ENCODE results near the gene GPR146.
"Not testable (repeated sequence)": the region's sequence is repeated elsewhere in the genome, so short reads cannot be mapped to it uniquely, and the experiment has no call there.

GPR146 gene

DNA sequence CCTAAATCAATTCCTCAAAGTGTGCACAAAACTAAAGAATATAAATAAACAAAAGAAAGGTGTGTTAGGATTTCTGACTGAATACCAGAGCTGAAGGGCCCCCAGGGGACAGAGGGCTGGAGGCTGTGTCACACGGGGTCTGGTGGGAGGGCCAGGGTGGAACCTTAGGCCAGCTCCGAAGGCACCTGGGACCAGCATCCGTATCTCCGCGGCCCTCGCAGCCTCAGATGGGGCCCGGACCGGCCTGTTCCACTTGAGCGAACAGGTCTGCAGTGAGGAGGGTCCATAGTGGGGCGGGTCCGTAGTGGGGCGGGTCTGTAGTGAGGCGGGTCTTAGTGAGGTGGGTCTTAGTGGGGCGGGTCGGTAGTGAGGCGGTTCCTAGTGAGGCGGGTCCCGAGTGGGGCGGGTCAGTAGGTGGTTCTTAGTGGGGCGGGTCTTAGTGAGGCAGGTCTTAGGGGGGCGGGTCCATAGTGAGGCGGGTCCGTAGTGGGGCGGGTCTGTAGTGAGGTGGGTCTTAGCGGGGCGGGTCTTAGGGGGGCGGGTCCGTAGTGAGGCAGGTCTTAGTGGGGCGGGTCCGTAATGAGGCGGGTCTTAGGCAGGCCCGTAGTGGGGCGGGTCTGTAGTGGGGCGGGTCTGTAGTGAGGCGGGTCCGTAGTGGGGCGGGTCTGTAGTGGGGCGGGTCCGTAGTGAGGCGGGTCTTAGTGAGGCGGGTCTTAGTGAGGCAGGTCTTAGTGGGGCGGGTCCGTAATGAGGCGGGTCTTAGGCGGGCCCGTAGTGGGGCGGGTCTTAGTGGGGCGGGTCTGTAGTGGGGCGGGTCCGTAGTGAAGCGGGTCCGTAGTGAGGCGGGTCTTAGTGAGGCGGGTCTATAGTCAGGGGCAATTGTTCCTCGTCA, 15.1 kb downstream of the GPR146 start:
- DNase-seq = peak; percentile 10

DNA sequence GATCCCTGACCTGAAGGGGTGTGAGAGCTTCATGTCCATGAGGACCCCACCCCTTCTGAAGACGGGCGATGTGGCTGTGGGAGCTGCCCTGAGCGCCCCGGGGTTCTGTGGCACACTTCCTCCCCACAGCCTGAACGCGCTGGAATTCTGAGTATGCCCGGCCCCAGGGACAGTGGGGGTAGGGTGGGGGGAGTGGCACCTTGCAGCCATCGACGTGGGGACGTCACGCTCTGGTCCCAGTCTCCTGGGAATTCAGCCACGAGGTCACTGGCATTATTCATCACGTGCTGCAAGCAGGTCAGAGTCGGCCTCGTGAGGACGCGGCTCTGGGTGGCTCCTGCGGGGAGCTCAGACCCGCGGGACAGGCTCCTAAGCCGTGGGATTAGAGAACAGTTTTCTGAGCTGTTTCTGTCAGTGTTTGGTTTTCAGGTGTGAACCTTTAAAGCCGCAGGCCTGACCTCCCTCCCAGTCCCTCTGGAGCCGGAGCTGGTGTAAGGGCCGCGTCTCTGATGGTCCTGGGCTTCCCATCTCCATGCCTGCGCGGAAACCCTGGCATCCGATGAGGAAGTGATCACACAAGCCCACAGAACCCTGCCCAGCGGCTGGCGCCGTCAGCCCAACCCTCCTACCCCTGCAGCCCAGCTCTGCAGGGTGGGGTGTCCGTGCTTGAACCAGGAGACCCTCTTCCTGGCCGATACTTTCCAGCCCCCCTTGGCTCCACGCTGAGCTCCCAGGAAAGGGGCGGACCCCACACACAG, 16.1 kb downstream of the GPR146 start:
- no peak for DNase-seq

DNA sequence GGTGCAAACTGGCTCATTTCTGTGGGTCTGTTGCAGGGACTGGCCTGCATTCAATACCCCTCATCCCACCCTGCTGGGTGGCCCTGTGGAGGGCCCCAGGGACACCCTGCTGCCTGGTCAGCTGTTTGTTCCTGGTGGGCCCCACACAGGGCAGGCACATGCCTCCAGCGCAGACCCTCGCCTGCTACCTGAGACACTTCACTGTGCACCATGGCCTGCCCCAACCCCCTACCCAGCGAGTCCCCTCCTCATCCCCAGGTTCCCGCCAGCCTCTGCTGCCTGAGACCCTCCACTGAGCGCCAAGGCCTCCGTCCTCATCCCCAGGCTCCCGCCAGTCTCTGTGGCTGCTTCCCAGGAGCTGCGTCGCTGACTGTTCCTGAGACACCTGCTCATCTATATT, 16.8 kb downstream of the GPR146 start:
- no peak for DNase-seq

DNA sequence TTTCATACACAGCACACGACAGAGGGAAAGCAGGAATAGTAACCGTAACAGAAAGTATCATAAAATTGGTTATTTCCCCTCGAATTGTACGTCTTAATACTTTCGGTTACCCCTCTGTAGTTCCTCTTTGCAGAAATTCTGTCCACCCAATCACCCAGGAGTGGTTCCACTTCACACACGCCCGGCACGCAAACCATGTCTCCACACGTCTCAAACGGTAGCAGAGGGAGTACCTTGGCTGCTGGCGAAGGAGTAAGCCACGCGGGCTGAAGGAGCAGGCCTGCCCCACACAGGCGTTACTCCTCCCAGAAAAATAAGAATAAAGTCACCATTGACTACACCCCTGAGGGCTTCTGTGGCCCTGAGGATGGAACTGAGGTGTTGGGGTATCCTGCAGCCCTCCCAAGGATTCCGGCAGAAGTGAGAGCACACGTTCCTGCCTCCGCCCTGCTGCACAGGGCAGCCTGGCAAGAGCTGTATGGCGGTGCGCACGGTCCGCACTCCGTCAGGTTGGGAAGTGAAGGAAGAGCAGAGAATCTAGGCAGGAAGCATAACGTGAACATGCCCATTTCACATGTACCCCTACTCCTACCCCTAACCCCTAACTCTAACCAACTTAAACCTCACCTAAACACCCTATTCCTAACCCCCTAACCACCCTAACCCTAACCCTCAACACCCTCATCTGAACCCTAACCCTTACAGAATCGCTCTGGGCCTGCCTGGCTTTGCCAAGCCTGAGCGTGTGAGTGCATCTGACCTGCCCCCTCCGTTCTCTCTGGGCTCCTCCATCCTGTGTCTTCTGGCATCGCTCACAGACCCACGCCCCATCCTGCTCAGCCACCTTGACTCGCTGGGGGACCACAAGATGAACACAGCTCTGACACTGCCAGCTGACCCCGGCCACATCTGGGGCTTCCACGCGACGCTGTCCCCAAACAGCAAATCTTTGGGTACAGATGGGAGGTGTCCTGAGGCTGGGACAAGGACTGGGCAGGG, 18.2 kb downstream of the GPR146 start:
- DNase-seq = no peak

DNA sequence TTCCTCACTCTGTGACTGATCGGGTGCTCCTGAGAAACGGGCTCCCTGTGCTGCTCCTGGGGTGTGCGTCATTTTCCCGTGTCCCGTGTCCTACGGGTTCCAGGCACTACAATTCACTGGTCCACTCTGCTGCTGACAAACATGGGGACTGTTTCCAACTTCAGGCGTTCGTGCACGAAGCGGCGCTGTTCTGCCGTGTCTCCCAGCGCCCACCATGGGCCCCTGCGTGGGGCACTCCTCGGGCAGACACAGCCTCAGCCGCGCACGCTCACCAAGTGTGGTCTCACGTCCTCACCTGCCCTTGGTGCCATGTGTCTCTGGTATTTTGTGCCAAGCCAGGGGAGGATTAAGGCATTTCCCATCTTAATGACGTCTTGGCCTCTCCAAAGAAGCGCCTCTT, 19.0 kb downstream of the GPR146 start:
- no peak for DNase-seq

DNA sequence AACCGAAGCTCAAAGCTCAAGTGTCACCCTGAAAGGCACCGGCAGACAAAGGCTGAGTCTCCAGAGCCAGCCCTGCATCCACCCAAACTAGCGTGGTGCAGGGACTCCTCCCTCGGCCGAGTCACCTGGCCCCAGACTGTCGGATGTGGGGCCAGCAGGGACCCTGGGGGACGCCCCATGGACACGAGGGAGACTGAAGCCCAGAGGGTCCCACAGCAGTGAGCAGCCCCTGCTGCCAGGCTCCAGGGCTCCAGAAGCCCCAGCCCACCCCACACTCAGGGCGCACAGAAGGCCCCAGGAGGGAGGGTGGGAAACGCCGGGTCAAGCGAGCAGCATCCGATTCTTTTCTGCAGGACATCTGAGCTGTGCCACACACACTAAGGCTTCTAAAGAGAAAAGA, 20.2 kb downstream of the GPR146 start:
- no peak for DNase-seq

DNA sequence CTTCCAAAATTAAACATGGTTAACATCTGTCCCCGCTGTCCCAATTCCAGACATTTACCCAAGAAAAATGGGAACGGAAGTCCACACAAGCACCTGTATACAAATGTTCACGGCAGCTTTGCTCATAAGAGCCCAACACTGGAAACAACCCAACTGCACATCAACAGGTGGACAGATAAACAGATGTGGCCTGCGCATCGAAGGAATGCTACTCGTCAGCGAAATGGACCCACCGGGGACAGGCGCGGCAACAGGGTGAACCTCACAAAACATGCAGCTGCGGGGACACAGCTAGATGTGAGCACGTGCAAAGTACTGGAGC, 20.9 kb downstream of the GPR146 start:
- DNase-seq = no peak

DNA sequence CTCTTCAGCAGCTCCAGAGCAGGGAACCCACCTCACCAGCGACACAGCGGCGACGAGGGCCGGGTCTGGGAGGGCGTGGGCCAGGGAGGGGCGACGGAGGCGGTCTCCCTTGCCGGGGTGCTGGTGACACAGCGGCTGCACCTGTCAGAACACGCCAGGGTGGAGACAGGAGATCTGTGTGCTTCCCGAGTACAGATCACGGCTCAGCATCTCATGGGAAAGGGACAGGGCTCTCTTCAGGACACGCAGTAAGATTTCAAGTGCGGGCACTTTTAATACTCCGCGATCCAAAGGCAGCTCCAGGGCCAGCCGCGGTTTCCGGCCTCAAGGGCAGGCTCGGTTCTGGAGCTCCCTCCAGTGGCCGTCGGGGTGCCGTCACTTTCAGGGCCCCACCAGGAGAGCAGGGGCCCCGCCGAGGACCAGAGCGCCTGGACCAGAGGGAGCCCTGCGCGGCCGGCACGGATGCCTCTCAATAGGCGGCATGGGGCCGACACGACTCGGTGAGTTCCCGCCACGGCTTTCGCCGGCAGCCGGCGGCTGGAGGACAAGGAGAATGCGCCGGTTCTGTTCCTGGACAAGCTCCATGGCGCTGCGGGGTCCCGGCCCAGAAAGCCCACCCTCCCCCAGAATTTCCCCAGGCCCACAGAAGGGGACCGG, 21.4 kb downstream of the GPR146 start:
- peak; percentile 67 for DNase-seq

DNA sequence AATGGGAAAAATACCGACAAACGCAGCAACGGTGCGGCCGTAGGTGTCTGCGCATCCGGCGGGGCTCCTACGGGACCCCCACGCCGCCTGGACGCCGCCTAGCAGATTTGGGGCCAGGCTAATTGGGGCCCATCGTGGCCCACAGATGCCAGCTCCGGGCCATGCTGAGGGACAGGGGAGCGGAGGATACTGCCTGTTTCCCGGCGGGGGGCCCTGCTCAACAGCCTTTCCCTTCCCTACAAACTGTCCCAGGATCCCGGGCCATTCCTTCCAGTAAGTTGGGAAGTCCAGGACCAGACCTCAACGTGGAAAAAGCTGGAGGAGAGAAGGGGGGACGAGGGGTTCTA, 21.9 kb downstream of the GPR146 start:
- DNase-seq = no peak

DNA sequence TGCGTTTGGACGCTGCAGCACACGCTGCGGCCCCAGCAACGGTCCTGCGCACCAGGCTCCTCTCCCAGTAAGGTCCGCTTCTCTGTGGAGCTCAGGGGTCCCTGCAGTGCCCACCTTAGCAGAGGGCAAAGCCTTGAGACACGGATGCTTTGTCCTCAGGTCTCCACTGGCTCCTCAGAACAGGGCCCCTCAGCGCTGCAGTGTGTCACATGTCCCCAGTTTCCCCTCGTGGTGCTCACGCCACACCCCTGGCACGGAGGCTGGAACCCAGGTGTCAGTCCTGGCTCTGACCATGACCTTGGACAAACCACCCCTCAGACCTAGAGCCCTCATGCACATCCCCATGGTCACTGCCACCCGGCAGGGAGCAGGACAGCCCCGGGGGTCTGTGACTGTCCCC, 23.7 kb downstream of the GPR146 start:
- no peak for DNase-seq

DNA sequence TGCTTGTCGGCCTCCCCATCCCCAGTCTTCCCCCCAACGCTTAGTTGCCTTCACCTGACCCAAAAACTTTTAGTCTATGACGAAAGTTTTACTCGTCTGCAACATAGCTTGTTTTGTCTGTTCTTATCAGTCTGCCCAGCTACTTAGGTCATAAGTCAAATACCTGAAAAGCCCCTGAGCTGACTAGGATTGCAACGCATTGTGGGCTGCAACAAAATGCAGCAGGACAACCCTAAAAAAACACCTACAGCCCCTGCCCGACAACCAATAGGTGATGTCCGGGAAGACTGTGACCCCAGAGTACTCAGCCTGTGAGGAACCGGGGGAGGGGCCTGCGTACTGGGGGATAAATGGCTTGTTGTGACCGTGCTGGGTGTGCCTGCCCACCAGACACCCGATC, 24.3 kb downstream of the GPR146 start:
- DNase-seq = no peak

DNA sequence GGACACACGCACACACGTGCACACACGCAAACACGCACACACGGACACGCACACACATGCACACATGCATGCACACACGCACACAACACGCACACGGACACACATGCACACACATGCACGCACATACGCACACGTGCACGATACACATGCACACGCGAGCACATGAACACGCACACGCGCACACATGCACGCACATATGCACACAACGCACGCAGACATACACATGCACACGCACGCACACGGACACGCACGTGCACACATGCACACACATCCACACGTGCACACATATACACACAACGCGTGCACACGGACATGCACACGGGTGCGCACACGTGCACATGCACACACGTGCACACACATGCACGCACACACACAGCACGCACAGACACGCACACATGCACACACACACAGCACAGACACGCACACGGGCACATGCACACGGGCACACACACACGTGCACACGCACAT, 26.2 kb downstream of the GPR146 start:
- no peak for DNase-seq

DNA sequence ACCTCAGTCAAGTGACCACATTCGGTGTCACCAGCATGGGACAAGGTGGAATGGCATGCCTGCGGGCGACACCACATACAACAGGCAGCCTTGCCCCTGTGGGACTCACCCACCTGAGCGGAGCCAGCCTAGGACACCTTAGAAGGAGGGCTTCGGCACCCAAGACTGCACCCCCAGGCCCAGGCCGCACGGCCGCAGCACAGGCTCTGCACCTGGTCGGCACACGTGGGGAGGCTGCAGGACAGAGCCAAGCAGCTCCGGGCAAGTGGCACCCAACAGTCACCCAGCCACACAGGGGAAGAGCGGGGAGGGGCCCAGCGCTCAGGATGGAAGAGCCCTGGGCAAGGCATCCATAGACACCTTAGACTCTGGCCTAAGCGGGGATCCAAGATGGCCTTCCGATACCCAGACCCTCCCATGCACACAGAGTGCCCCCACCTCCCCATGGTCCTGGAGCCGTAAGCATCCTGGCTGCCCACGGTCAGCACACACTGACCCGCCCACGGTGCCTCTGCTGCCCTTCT, 27.4 kb downstream of the GPR146 start:
- no peak for DNase-seq

DNA sequence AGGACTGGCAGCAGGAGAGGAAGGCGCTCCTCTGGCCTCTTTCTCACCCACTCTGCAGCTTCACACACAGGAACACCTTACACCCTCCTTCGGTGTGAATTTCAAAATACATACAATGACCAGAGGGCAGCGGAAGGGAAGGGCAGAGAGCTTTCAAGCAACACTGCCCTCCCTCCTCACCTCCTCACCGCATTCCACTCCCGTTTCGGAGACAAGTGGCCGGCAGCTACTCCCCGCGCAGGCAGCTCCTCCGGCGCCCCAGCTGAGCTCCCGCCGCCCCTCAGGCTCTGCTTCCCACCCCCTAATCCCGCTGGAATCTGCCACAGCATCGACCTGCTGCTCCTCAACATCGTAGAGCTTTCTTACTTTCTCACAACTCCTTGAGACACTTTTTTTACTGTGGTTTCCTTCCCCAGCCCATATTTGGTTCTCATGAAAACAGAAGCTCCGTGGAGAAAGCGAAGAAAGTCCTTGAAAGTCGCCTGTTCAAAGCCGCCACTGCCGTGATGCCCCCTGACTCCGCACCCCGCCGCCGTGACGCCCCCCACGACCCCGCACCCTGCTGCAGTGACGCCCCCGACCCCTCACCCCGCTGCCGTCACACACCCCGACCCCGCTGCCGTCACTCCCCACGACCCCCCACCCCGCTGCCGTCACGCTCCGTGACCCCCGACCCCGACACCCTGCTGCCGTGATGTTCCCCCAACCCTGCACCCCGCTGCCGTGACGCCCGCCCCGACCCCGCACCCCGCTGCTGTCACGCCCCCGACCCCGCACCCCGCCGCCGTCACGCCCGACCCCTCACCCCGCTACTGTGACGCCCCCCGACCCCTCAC, 29.0 kb downstream of the GPR146 start:
- DNase-seq = no peak

DNA sequence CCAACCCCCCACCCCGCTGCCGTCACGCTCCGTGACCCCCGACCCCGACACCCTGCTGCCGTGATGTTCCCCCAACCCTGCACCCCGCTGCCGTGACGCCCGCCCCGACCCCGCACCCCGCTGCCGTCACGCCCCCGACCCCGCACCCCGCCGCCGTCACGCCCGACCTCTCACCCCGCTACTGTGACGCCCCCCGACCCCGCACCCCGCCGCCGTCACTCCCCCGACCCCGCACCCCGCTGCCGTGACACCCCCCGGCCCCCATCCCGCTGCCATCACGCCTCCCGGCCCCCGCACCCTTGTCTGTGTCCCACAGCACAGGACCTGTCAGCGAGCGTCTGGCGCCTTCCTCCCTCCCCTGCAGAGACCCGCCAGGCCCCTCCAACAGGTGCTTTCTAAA, 29.7 kb downstream of the GPR146 start:
- DNase-seq = not testable (repeated sequence)

DNA sequence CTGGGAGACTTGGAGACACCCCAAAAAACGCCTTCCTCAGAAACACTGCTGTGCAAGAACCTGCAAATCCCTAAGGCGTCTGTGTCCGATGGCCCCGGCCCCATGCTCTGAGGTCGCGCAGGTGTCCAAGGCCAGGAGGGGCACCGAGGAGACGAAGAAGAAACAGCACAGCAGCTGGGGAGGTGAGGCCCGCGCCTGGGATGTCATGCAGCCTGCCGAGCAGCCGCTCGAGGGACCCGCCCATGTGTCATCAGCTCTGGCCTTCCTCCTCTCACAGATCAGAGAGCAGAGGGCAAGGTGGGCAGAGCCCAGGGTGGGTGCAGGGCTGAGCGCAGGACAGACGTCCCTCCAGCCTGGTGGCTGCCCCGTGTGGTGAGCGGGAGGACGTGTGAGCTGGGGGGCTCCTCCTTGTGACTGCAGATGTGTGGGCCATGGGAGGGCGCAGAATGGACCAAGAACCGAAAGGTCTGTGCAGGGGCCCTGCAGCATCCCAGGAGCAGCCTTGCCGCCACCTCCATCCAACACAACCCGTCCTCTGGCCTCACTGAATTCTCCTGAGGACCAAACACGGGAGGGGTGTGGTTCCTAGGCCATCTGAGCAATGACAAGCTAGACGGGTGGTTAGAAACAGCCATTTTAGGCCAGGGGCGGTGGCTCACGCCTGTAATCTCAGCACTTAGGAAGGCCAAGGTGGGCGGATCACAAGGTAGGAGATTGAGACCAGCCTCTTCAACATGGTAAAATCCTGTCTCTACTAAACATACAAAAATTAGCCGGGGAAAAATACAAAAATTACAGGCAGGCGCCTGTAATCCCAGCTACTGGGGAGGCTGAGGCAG, 30.5 kb downstream of the GPR146 start:
- no peak for DNase-seq

DNA sequence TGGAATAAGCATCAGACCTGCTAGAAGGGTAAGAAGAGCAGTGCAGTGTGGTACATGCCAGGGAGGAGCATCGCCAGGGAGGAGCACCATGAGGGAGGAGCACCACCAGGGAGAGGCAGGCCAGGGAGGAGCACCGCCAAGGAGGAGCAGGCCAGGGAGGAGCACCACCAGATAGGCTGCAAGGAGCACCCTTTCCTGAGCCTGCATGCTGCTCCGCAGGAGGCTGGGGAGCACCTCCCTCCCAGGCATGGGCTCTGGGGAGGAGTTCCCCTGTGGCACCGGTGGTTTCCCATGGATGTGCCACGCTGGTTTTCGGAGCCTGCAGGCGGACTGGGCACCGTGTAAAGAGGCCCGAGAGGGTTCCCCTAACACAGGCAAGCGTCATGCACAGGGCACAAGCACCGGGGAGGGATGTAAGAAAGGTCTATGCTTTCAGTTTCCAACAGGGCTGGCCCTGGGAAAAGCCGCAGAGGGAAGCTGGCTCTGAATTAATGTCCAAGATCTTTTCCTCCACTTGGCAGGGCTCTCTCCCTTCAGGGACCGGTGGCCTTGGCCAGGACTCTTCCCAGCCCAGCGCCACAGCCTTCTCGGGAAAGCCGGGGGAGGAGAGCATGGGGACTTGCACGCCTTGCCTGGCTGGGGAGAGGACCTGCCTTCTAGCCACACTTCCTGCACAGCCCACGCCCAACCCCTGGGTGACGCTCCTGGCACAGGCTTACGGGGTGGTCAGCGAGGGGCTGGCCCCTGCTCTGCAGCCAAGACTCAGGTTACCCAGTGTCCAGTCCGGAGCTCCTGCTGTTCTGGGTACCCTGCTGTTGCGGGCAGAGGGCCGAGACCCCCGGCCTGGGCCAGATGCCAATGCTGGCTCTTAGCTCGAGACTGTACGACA, 32.1 kb downstream of the GPR146 start:
- no peak for DNase-seq

DNA sequence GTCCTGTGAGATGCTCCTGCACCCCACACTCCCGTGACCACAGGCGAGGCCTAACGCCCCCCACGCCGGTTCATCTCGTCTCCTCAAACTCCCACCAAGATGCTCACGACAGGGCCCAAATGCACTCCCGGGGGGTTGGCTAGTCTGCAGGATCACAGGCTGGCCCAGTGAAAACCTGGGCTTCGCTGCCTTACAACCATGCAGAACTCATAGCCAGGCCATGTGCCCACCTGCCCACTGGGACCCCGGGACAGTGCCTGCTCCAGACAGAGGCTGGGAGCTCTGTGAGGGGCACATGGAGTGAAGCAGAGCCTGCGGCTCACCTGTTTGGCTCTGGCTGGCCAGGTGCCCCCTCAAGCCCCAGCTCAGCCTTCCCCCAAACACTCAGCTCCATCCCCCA, 34.2 kb downstream of the GPR146 start:
- DNase-seq = no peak

DNA sequence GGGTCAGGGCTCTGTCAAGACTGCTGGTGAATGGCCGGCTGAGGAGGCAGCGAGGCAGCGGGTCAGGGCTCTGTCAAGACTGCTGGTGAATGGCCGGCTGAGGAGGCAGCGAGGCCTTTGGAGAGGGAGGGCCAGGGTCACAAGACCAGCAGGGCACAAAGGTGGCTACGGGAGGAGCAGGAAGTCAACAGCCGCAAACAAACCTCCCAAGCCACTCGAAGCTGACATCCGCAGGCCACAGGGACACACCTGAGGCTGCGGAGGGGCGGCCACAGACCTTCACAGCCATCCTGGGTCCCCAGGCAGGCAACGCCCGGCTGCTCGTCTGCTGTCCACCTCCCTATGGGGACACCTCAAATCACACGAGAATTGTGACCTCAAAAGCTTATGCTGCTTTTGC, 34.6 kb downstream of the GPR146 start:
- no peak for DNase-seq

All from fibroblast of skin of abdomen (primary cell).